OCI-M1 (cell line): ENCODE measurements around the gene FNBP1L.

ENCODE experiments used
- DNase-seq: peaks from one replicate; lab custom pipeline; 2025; lab: John Stamatoyannopoulos, UW

Gene FNBP1L

DNA sequence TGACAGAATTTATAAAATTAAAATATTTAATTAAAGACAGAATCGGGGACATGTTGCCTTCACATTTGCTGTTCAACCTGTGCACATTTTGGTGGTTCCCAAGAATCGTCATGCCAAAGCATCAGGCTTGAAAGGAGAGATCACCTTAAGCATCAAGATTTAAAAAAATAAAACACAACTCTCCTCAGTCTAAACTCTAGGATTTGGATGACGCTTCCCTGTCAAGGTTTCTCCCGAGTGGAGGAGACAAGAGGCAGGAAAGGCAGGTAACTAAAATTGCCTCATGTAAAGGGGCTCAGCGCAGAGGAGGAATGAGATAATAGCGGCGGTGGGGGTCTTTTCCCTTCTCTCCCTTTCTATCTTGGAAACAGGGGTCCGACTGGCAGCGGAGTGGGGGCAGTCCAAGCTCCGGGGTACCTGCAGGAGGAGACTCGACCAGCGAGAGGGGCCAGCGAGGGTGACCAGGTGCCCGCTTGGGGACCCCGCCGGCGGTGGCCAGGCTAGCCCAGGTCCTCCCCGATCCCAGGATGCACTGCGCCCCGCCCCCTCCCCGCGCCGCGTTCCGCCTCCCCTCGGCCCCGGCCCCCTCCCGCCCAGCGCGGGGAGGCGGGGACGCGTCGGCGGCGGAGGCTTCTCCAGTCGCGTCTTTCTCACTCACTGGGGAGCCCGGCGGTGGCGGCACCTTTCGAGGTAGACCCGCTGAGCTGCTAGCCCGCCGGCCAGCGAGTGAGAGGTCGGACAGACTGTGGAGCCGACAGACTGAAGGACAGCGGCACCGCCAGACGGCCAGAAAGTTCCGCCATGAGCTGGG, at the start of gene FNBP1L:
Gene FNBP1L, plus strand, starts transcription at position 638 of the 811 bp plus-strand sequence. Its CDS starts 164 bp downstream, at position 802.
- DNase-seq = peak; percentile 89

GRCh38 chr1:93399781-93400180, 48.1 kb upstream of the FNBP1L start:
- no peak for DNase-seq

- DNase-seq = no peak
These were observed 39.7 kb upstream of the FNBP1L start for GRCh38 chr1:93408203-93408602.

DNA sequence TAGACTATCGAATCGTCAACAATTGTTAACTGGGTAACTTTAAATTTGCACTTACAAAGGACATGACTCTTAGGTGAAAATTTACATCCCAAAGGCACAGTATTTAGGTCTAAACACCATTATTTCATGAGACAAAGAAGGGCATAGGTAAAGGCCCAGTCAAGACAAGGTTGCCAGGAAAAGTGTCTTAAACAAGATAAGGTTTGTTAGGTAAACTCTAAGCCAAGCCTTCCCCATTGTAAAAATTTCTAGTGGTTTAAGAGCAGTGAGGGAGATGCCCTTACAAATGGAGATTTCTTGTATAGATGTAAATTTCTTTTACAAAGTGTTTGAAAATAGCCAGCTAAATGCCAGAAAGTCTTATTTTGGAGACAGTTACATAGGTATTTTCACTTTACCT, 36.9 kb upstream of the FNBP1L start:
- DNase-seq = no peak

- DNase-seq = peak; percentile 66
These were observed 33.2 kb upstream of the FNBP1L start for GRCh38 chr1:93414749-93415148.

- DNase-seq = peak; percentile 30
These were observed 32.6 kb upstream of the FNBP1L start for GRCh38 chr1:93415296-93415695.

GRCh38 chr1:93416183-93416582, 31.7 kb upstream of the FNBP1L start:
- DNase-seq = no peak

DNA sequence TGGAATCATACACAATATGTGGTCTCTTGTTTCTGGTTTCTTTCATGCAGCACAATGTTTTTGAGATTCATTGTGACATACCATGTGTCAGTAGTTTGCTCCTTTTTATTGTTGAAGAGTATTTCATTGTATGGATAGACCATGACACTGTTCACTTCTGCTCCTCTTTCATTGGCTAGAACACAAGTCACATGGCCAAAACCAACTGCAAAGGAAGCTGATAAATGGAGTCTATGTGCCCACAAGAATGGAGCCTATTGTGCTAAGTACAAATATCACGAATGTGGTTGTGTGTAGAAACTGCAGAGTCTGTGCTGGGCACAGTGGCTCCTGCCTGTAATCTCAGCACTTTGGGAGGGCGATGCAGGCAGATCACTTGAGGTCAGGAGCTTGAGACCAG, 28.6 kb upstream of the FNBP1L start:
- DNase-seq = no peak

- DNase-seq = no peak
These were observed 27.5 kb upstream of the FNBP1L start for GRCh38 chr1:93420400-93420799.

DNA sequence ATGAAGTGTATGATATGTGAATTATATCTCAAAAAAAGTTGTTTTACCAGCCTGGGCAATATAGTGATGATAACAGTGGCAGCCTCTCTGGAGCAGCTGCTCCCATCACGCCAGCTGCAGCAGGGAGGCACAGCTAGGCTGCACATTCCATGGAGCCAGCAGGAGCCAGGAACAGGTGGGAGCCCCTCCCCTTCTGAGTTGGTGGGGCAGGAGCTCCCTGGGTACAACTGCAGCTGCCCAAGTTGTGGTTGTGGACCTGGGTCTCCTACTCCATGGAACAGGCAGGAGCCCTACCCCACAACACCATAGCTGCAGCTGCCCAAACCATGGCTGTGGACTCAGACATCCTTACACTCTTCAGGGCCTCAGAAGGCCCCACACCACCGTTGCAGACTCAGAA, 21.7 kb upstream of the FNBP1L start:
- no peak for DNase-seq

GRCh38 chr1:93427656-93428055, 20.3 kb upstream of the FNBP1L start:
- DNase-seq = no peak

GRCh38 chr1:93433407-93433961, 14.4 kb upstream of the FNBP1L start:
- no peak for DNase-seq

GRCh38 chr1:93434088-93434487, 13.8 kb upstream of the FNBP1L start:
- no peak for DNase-seq

DNA sequence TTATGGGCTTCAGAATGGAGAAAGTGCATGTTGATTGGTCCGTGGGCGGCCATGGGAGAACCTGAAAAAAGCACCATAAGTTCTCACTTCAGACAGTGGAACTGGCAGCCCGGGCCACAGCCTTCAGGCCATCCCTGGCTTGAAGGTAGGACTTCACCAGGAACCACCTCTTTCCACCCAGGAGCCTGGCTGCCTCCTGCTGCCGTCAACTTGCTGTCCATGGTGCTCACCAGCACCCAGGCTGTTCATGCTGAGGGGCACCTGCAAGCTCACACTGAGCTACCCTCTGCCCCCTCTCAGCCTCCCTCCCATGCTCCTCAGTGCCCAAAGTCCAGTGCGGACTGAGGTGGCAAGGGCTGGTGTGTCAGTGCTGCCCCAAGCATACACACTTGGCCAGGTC, 12.9 kb upstream of the FNBP1L start:
- DNase-seq = no peak

GRCh38 chr1:93435443-93435842, 12.5 kb upstream of the FNBP1L start:
- no peak for DNase-seq

DNA sequence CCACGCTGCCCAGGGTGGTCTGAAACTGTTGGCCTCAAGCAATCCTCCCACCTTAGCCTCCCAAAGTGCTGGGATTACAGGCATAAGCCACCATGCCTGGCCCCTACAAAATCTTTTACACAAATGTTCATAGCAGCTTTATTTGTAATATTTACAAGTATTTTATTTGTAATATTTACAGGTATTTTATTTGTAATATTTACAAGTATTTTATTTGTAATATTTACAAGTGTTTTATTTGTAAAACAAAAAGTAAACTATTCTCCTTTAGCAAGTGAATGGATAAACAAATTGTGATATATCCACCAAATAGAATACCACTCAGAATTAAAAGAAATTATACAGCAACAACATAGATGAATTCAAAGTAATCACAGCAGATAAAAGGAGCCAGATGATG, 11.4 kb upstream of the FNBP1L start:
- DNase-seq = no peak

GRCh38 chr1:93437976-93438605, 9.8 kb upstream of the FNBP1L start:
- DNase-seq = peak; percentile 76

DNA sequence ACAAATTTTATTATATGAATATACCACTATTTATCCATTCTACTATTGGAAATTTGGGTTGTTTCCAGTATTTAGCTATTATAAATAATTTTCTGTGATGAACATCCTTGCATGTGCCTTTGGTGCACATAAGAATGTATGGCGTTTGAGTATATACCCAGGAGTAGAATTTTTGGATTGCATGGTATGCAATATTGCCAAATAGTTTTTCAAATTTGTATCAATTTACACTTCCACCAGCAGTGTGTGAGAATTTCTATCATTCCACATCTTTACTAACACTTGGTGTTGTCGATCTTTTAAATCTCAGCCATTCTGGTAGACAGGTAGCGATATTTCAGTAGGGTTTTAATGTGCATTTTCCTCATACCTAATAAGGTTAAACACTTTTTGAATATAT, 9.2 kb upstream of the FNBP1L start:
- no peak for DNase-seq

GRCh38 chr1:93440272-93440671, 7.6 kb upstream of the FNBP1L start:
- DNase-seq = no peak

DNA sequence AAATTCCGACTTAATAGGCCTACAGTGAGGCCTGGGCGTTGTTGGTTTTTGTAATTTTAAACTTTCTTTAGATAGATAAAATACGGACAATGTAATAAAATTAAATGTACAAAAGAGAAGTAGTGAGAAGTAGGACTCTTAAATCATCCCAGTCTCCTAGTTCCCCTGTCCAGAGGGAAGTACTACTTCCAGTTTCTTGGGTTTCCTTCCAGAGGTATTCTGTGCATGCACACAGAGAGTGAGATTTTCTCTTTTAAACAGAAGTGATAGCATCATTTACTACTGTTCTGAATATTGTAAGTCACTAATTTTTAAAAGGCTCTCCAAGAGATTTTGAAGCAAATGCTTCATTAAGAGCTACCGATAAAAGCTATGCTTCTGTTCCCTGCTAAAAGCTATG, 7.2 kb upstream of the FNBP1L start:
- no peak for DNase-seq

DNA sequence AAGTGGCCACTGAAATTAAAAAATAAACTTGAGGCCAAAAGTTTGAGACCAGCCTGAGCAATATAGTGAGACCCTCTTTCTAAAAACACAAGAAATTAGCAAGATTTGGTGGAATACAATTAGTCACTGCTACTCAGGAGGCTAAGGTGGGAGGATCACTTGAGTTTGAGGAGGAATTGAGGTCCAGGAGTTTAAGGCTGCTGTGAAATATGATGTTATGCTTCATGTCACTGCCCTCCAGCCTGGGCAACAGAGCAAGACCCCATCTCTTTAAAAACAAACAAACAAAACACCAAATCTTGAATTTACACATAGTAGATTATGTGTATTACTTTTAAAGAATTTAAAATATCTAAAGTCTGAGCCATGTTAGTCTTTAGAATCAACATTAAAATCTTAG, 6.3 kb upstream of the FNBP1L start:
- no peak for DNase-seq

- DNase-seq = peak; percentile 77
These were observed 5.8 kb upstream of the FNBP1L start for GRCh38 chr1:93442008-93442666.

- no peak for DNase-seq
These were observed 5.2 kb upstream of the FNBP1L start for GRCh38 chr1:93442741-93443140.
